NCI-H460 (cell line): ENCODE measurements around the gene WHRN. TPM values are rescaled to one million over a fixed set of nuclear protein-coding genes. Genes with fewer than 3 reads are reported as not detected.
A peak's percentile ranks its signal among the peaks of the same experiment; 100 is the strongest.

ENCODE experiments used
- DNase-seq: peaks from one replicate; pipeline ENCODE4 v3.0.0-alpha.2; 2016; ENCODE audit warnings: low read depth; ENCODE audit errors: extremely low read depth
- total RNA-seq: library from RNA; depleted of rRNA; stranded (reverse); fragments of >200 nt; shearing (Covaris generic); gene quantifications from 2 replicates; pipeline ENCODE4 v1.2.3, GENCODE V29; 2014

The WHRN gene
- total RNA-seq, 1 experiment from 2014 or later: 7.2 TPM

DNA sequence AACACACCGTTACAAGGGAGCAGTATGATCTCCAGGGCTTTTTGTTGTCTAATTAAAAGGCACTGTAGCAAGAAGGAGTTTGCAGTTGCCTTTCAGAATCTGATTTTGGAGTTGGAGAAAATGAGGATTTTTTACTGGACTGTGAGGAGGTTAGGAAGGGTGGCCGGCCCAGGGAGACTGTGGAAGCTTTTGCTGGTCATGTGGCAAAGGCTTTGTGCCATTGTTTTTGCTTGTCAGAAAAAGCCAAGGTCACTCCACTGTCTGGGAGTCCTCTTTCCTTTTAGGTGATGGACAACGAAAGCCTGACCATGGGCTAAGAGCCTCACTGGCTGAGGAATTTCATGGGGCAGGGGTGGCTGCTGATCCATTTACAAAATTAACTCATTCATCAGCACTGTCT lies 10.3 kb upstream of the WHRN start:
- DNase-seq: no peak

DNA sequence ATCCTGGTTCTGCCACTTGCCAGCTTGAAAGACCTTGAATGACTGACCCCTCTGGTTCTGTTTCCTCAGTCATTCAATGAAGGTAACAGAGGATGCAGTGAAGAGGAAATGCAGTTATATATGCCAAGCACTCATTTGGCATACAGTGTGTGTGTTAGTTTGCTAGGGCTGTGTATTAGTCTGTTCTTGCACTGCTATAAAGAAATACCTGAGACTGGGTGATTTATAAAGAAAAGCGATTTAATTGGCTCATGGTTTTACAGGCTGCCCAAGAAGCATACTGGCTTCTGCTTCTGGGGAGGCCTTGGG lies 8.6 kb upstream of the WHRN start:
- no peak for DNase-seq

DNA sequence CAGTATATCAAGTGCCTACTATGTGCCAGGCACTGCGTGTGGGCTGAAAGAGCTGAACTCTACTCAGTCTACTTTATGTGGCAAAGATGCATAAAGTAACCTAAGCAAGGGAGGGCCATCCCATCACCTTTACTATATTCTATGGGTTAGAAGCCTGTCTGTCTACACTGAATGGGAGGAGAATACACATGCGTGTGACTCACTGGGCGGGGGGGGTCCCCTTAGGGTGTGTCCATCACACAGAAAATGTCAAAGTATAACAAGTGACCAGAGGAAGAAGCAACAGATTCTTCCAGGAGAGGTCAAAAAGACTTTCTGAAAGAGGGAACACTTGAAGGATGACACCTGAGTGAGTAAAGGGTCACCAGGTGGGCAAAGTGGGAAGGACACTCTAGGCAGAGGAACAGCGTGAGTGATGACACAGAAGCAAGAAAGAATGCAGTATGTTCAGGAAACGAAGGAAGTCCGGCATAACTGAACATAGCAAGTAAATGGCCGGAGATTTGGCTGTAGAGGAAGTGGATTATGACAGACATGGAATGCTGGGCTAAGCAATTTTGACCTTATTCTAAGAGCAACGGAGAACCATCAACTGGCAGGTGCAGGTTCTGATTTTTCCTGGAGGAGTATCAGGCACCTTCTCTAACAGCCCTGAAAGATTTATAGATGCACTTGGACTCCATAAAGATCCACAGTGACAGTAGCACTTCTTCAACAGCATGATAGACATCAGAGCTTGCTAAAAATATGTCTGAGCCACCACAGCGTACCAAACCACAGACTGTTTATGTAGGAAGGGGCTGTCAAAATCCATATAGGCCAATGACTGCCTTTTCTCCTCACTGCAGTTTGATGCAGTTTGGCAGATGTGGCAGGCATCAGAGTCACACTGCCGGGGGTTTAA lies 8.0 kb upstream of the WHRN start:
- DNase-seq: no peak

DNA sequence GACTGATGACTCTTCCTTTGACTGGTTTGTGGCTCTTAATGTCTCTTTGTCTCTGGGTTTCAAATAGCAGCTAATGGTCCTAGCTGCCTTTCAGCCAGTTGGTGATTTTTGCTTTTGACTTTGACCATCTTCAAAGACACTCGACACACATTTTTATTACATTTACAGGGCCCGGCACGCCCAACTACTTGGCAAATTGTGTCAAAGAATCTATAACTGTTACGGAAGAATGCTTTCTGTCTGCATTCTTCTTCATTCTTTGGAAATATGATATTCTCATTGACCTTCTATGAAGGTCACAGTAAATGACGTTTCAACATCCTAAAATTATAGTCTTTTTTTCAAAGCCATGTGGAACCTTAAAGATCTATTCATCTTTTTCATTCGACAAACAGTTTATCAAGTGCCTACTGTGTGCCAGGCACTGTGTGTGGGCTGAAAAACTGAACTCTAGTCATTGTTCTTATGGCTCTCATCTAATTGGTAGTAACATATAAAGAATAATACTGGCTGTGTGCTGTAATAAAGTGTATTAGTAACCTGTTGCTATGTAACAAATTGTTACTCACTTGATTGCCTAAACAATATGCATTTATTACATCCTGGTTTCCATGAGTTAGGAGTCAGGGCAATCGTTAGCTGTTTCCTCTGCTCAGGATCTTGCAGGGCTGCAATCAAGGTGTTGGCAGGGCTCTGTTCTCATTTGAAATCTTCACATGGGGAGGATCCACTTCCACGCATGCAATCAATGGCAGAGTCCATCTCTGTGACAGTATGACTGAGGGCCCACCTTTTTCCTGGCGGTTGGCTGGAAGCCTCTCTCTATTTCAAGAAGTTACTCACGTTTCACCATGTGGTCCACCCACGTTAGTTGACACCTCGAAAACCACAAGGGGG lies 7.0 kb upstream of the WHRN start:
- DNase-seq: no peak

DNA sequence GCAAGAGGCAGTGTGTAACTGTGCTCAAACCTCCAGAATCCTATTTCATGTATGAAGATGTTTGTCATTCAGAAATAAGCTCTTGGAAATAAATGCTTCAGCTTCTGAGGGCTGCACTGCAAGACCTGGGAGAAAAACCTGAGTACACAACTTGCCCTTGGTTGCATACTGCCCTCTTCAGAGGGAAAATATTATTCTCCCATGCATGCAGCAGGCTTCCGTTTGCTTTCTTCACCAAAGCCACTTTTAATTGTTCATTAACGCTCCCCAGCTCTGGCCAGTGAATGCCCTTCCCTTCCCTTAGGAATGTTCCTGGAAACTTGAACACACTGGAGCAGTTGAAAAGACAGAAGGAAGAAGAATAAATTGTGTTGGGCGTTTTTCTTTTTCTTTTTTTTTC lies 2.5 kb upstream of the WHRN start:
- no peak for DNase-seq

DNA sequence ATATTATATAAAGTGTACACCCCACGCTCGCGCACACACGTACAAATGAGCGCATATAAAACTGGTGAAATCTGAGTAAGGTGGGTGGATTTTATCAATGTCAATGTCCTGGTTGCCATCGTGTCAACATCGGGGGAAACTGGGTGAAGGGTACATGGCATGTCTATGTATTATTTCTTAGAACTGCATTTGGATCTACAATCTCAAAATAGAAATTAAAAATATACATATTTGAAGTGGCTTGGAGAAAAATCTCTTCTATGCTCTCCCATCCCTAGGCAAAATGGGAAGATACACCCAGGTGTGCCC lies 763 bp upstream of the WHRN start:
- no peak for DNase-seq

DNA sequence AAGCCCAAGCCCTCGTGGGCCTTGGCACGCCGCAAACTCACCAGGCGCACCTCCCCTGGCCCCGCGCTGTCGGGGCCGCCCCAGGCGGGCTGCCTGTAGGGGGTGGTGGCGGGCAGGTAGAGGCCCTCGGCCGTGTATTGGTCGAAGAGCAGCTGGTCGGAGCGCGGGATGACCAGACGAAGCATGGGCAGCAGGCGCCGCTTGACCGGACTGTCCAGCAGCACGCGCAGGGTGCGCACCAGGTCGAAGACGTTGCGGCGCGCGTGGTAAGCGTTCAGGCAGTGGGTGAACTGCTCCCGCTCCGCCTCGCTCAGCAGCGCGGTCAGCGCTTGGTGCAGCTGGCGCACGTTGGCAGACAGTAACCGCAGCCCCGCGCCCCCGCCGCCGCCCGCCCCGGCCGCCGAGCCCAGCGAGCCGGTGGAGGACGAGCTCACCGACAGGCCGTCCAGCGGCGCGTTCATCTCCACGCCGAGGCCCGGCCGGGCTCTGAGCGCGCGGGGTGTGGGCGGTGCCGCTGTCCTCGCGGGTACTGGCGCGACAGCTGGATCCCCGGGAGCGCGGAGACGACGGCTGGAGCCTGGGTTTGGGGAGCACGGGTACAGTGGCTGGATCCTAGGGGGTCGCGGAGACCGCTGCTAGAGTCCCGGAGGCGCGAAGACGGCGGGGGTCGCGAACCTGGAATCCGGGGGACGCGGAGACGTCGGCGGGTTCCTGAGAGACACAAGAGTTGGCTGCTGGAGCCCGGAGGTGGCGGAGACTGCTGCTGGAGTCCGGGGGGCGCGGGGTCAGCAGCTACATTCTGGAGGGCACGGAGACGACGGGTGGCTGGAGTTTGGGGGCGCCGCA lies 709 bp downstream of the WHRN start:
- no peak for DNase-seq

DNA sequence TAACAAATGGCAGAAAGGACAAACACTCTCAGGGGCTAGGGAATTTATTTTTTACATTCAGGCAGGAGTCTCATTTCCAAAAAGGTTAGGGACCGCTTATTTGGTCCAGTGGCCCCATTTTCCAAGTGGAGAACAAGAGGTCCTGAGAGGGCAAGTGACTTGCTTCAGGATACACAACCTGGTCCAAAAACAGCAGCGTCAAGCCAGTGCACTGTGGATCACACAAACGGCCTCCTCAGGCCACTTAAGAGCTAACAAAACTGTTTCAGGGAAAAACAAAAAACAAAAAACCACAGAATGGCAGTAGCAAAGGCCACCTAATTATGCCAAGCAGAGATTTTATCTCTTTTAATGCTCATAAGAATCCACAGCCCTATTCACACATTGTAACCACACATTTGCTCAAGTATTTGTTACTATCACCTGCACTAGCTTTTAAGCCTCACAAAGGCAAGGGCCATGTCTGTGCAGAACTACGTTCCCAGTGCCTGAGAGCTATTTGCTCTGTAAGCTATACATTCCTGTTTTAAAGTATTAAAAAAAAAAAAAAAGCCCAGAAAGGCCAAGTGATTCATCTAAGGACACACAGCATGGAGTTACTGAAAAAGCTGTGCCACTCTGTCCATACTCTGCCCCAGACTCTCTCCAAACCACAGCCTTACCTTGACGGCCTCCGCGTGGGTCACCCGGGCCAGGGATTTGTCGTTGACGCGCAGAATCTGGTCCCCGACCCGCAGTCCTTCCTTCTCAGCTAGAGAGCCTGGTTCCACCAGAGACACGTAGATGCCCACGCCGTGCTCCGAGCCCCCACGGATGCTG lies 1.5 kb downstream of the WHRN start:
- no peak for DNase-seq

DNA sequence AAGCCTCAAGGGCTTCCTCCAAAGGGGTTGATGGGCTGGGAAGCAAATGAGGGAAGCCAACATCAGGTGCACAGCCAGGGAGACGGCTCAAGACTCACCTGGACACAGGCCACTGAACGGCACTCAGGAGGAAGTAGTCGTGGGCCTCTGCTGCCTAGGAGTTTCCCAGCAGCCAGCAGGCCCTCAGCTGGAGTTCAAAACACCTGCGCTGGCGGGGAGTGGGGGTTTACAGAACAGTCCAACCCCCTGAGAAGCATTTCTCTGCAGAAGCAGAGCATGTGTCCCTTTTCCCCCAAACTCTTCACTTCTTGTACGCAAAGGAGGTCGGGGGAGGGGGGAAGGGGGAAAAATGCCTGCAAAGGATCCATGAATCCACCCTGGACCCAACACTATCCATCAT lies 2.3 kb downstream of the WHRN start:
- DNase-seq: no peak

DNA sequence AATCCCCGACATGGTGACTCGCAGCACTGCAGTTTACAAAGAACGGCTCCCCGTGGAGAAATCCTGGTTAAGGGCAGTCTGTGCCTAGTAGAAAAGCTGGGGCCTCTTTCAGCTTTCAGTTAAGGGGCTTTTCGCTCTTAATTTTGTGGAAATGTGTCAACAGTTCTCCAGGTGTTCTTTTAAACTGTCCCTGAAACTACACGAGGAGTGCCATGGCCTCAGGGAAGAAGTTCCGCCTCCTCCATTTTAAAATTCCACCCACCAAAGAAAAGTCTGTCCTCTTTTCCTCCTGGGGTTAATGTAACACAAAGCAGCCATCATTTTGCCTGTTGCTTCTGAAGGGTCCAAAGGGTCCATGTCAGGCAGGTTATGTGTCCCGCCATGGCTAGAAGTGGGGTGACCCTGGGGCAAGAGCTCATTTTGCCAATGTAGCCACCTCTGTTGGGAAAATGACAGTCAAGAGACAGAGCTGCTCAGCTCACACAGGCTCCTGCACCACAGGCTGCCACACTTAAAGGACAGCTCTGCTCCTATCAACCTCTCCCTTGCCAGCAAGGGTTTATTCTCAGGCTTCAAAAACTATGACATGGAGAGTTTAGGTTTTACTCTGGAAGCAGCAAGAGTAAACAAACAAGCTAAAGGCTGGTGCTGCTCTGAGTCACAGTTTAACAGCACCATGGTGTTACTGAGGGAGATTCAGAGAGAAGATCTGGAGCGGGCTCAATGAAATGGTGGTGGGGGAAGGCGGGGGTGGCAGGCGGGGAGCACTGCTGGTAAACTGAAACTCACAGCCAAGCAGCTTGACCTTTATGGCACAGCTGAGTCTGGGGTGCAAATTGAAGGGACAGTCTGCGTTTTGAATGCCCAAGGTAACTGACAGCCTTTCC lies 3.2 kb downstream of the WHRN start:
- peak; percentile 54 for DNase-seq

DNA sequence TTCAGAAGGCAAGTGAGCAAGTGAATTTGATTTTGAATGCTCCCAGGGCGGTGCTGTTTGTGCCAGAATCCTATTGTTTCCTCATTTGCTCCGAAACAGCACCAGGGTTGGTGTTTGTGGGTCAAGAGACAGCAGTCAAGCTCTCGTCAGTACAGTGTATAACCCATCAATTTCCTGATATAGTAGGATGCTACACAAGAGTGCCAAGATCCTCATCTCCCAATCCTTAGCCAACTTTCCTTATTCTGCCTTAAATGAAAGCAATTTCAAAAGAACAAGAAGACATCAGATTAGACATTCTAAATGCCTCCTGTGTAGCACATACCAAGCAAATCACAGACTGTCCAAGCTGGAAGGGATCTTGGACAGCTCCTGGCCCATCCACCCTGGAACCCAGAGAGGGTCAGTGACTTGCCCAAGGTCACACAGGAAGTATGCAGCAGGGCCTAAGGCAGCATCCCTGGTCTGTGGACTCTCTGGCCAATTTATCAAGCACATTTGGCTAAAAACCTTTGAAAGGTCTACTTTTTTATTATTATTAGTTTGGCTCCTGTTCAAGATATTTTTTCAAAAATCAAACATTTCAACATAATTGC lies 4.5 kb downstream of the WHRN start:
- no peak for DNase-seq

DNA sequence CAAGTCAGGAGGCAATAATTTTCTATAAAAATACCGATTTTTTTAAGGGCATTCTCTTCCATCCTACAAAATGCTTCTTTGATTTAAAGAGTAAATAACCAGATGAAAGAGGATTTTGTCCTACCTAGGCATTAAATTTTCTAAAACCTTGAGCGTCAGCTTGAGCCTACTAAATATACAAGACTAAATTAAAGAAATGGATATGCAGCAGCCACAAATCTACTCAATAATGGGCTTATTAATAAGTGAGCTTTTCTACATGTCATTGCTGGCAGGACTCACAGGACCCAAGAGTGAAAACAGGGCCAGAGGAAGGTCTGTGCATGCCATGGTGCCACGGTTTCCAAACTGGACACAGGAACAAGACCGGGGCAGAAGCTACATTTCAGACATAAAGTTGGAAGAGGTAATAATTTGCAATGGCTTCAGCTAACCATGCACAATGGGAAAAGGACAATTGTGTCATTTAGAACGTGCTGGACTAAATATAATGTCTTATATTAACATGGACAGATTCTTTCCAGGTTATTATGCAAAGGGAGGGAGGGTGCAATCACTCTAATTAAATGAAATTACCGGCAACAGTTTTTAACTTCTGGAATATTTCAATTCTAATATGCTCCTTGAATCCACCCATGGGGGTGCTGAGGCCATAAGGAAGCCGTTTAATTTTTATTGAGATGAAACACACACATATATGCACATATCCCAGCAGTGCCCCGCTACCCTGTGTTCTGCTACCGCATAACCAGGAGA lies 5.2 kb downstream of the WHRN start:
- no peak for DNase-seq

DNA sequence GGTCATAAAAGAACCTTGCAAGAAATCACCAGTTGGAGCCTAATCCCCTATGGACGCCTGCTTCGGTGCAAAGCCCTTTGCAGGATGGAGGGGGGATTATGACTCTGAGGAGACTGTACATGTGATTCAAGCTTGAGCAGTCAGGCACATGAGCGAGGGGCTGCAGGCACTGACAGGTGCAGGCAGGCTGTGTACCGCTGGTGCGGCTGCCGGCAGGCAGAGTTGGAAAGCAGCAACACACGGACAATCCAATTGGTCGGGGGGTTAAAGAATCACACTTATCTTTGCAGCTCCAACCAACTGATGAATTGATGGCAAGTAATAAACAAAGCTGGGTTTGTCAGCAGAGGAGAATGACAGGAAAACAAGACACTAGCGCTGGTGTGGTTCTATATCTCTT lies 5.7 kb downstream of the WHRN start:
- no peak for DNase-seq

DNA sequence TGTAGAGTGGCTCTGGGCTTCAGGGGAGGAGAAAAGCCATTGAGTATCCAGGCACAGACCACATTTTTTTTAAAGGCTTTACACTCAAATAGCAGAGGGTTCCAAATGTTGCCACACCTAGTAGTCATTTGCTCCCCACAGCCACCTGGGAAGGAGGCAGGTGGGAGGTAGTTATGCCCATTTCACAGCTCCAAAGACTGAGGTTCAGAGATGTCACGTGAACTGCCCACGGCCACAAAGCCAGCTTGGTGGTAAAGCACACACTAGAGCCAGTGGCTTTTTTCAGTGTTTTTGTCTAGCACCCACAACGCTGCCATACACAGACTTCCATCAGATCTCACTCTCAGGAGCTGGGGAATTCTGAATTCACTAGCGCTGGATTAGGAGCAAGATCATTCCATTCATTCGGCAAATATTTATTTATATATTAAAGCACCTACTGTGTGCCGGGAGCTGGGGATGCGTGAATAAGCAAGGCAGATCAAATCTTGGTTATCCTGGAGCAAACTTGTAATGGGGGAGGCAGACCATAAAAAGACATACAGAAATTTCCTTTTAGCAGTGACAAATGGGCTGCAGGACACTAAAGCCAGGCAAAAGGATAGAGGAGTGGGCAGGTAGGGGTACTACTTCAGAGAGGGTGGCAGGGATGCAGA lies 7.4 kb downstream of the WHRN start:
- DNase-seq: no peak

DNA sequence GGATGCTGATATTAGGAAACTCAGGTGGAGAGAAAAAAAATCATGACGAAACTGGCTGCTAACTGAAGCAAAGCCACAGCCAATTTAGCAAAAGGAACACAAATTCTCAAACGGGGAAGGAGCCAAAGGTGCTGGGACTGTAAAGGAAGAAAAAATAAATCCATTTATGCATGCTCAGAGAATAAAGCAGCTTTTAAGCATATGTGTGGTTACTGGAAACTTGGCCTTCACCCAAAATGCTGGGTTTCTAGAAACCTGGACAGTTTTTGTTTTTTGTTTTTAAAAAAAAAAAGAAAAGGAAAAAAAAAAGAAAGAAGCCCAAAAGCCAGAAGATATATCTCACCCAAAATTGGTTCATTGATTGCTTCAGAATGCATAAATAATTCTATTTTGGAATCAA lies 8.0 kb downstream of the WHRN start:
- no peak for DNase-seq

DNA sequence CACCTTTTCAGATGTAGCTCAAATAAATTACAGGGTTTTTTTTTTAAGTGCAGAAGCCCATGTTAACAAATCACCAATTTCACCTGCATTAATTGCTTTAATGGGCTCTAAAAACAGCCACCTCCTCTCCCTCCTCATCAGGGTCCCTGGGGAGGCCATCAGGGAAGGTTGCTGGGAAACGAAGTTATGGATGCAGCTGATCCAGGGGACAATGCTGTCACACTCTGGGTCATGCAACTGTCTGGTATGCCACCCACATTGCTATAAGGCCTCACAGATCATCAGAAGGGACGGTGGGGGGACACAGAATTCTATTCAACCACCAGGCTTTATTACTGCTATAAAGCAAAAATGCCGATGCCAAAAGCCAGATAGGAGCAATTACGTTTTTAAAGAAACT lies 9.3 kb downstream of the WHRN start:
- DNase-seq: no peak

DNA sequence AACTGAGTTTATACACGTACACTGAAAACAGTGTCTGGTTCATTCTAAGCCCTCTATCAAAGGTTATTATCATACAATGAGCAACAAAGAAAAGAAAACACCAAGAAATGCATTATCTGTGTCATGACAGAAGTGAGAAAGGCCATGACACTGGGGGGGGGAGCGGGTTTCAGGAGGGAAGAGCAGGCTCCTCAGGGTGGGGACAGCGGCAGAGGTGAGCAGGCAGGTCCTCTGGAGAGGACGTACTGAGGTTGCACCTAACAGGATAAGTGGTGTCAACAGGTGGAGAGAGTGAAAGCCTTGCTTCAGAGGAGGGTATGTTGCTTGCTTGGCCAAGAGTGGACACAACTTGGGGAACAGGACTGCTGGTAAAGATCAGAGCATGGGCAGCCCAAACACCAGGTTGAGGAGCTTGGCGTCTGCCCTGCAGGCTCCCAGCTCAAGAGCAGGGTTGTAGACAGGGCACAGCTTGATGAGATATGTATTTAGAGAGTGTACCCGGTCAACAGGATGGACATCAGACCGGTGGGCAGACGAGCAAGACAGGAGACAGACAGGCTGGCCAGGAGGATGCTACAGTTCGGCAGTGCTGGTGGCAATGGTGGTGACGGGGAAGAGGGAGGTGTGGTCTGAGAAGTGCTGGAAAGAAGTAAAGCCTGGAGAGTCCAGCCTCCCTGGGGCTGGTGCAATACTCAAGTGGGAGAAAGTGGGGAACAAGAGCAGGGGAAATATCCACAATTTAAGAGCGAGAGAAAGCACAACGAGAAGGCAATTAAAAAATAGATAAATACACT lies 10.3 kb downstream of the WHRN start:
- no peak for DNase-seq
